ENCODE data around the gene ADCY2. TPM values are rescaled to one million over a fixed set of nuclear protein-coding genes. Genes with fewer than 3 reads are reported as not detected.

ADCY2 gene
- total RNA-seq, 2 experiments from 2014 or later: not detected

GRCh38 chr5:7425830-7426229, 29.9 kb downstream of the ADCY2 start:
- intact Hi-C loops (cut with micrococcal nuclease): no loop called here
- Mint-ChIP-seq H3K27me3 (ENCODE audit: low read depth) (peaks cover 17% of the 10 kb centered on the region), H3K9me3 (no peaks in the 10 kb centered on the region), H3K27ac (no peak overlapping the region), H3K36me3 (ENCODE audit: low read depth) (no peaks in the 10 kb centered on the region), H3K4me1 (ENCODE audit: low read depth) (no peaks in the 10 kb centered on the region), H3K4me3 (no peak overlapping the region)
- CTCF ChIA-PET: no interaction called here
- DNase-seq: no peak

GRCh38 chr5:7426284-7426683, 30.3 kb downstream of the ADCY2 start:
- Mint-ChIP-seq H3K36me3 (ENCODE audit: low read depth) (no peaks in the 10 kb centered on the region), H3K4me3 (no peak overlapping the region), H3K27ac (no peak overlapping the region), H3K27me3 (ENCODE audit: low read depth) (peaks cover 16% of the 10 kb centered on the region), H3K4me1 (ENCODE audit: low read depth) (no peaks in the 10 kb centered on the region), H3K9me3 (no peaks in the 10 kb centered on the region)
- no peak for DNase-seq
- CTCF ChIA-PET: no interaction called here
- intact Hi-C loops (cut with micrococcal nuclease): no loop called here

GRCh38 chr5:7434914-7435313, 39.0 kb downstream of the ADCY2 start:
- no peak for DNase-seq
- CTCF ChIA-PET: no interaction called here
- H3K27me3 Mint-ChIP-seq (ENCODE audit: low read depth): peaks cover 4% of the 10 kb centered on the region
- no peaks in the 10 kb centered on the region for H3K4me1 Mint-ChIP-seq (ENCODE audit: low read depth)
- no peak overlapping the region for H3K27ac Mint-ChIP-seq
- intact Hi-C loops (cut with micrococcal nuclease): no loop called here
- no peaks in the 10 kb centered on the region for H3K9me3 Mint-ChIP-seq
- H3K4me3 Mint-ChIP-seq: no peak overlapping the region
- no peaks in the 10 kb centered on the region for H3K36me3 Mint-ChIP-seq (ENCODE audit: low read depth)

- Mint-ChIP-seq H3K36me3 (ENCODE audit: low read depth) (no peaks in the 10 kb centered on the region), H3K27ac (no peak overlapping the region), H3K4me1 (ENCODE audit: low read depth) (no peaks in the 10 kb centered on the region), H3K27me3 (ENCODE audit: low read depth) (peaks cover 4% of the 10 kb centered on the region), H3K9me3 (no peaks in the 10 kb centered on the region), H3K4me3 (no peak overlapping the region)
- no peak for DNase-seq
- CTCF ChIA-PET: no interaction called here
- intact Hi-C loops (cut with micrococcal nuclease): no loop called here
Measured at GRCh38 chr5:7435503-7435902, 39.6 kb downstream of the ADCY2 start.

GRCh38 chr5:7436521-7436920, 40.6 kb downstream of the ADCY2 start:
- CTCF ChIA-PET: no interaction called here
- Mint-ChIP-seq H3K4me1 (ENCODE audit: low read depth) (no peaks in the 10 kb centered on the region), H3K36me3 (ENCODE audit: low read depth) (no peaks in the 10 kb centered on the region), H3K27ac (no peak overlapping the region), H3K27me3 (ENCODE audit: low read depth) (peaks cover 4% of the 10 kb centered on the region), H3K9me3 (no peaks in the 10 kb centered on the region), H3K4me3 (no peak overlapping the region)
- no peak for DNase-seq
- intact Hi-C loops (cut with micrococcal nuclease): no loop called here

- H3K4me3 Mint-ChIP-seq: no peak overlapping the region
- no peaks in the 10 kb centered on the region for H3K4me1 Mint-ChIP-seq (ENCODE audit: low read depth)
- no peaks in the 10 kb centered on the region for H3K36me3 Mint-ChIP-seq (ENCODE audit: low read depth)
- H3K27me3 Mint-ChIP-seq (ENCODE audit: low read depth): peaks cover 4% of the 10 kb centered on the region
- DNase-seq: no peak
- CTCF ChIA-PET: no interaction called here
- no peak overlapping the region for H3K27ac Mint-ChIP-seq
- intact Hi-C loops (cut with micrococcal nuclease): no loop called here
- no peaks in the 10 kb centered on the region for H3K9me3 Mint-ChIP-seq
Measured at GRCh38 chr5:7437836-7438235, 41.9 kb downstream of the ADCY2 start.

GRCh38 chr5:7445068-7445467, 49.1 kb downstream of the ADCY2 start:
- Mint-ChIP-seq H3K27ac (no peak overlapping the region), H3K9me3 (no peaks in the 10 kb centered on the region), H3K27me3 (ENCODE audit: low read depth) (peaks cover 4% of the 10 kb centered on the region), H3K4me1 (ENCODE audit: low read depth) (no peaks in the 10 kb centered on the region), H3K4me3 (no peak overlapping the region), H3K36me3 (ENCODE audit: low read depth) (no peaks in the 10 kb centered on the region)
- intact Hi-C loops (cut with micrococcal nuclease): no loop called here
- CTCF ChIA-PET: no interaction called here
- no peak for DNase-seq

- Mint-ChIP-seq H3K9me3 (no peaks in the 10 kb centered on the region), H3K36me3 (ENCODE audit: low read depth) (no peaks in the 10 kb centered on the region), H3K4me1 (ENCODE audit: low read depth) (no peaks in the 10 kb centered on the region), H3K27me3 (ENCODE audit: low read depth) (peaks cover 4% of the 10 kb centered on the region), H3K27ac (no peak overlapping the region), H3K4me3 (no peak overlapping the region)
- CTCF ChIA-PET: no interaction called here
- no peak for DNase-seq
- intact Hi-C loops (cut with micrococcal nuclease): no loop called here
Measured at GRCh38 chr5:7445831-7446230, 49.9 kb downstream of the ADCY2 start.

- CTCF ChIA-PET: no interaction called here
- H3K27ac Mint-ChIP-seq: no peak overlapping the region
- intact Hi-C loops (cut with micrococcal nuclease): no loop called here
- H3K27me3 Mint-ChIP-seq (ENCODE audit: low read depth): peaks cover 4% of the 10 kb centered on the region
- no peaks in the 10 kb centered on the region for H3K4me1 Mint-ChIP-seq (ENCODE audit: low read depth)
- no peaks in the 10 kb centered on the region for H3K9me3 Mint-ChIP-seq
- no peak for DNase-seq
- H3K4me3 Mint-ChIP-seq: no peak overlapping the region
- H3K36me3 Mint-ChIP-seq (ENCODE audit: low read depth): no peaks in the 10 kb centered on the region
Measured at GRCh38 chr5:7446913-7447312, 51.0 kb downstream of the ADCY2 start.

GRCh38 chr5:7453947-7454346, 58.0 kb downstream of the ADCY2 start:
- no peaks in the 10 kb centered on the region for H3K4me1 Mint-ChIP-seq (ENCODE audit: low read depth)
- no peaks in the 10 kb centered on the region for H3K9me3 Mint-ChIP-seq
- no peaks in the 10 kb centered on the region for H3K27me3 Mint-ChIP-seq (ENCODE audit: low read depth)
- no peak overlapping the region for H3K4me3 Mint-ChIP-seq
- intact Hi-C loops (cut with micrococcal nuclease): no loop called here
- CTCF ChIA-PET: no interaction called here
- no peaks in the 10 kb centered on the region for H3K36me3 Mint-ChIP-seq (ENCODE audit: low read depth)
- no peak for DNase-seq
- H3K27ac Mint-ChIP-seq: no peak overlapping the region

- Mint-ChIP-seq H3K4me3 (no peak overlapping the region), H3K27me3 (ENCODE audit: low read depth) (no peaks in the 10 kb centered on the region), H3K27ac (no peak overlapping the region), H3K36me3 (ENCODE audit: low read depth) (no peaks in the 10 kb centered on the region), H3K4me1 (ENCODE audit: low read depth) (no peaks in the 10 kb centered on the region), H3K9me3 (no peaks in the 10 kb centered on the region)
- intact Hi-C loops (cut with micrococcal nuclease): no loop called here
- CTCF ChIA-PET: no interaction called here
- no peak for DNase-seq
Measured at GRCh38 chr5:7456206-7456605, 60.3 kb downstream of the ADCY2 start.

GRCh38 chr5:7461371-7461770, 65.4 kb downstream of the ADCY2 start:
- no peaks in the 10 kb centered on the region for H3K4me1 Mint-ChIP-seq (ENCODE audit: low read depth)
- no peak overlapping the region for H3K4me3 Mint-ChIP-seq
- CTCF ChIA-PET: interaction anchor here (1.2 kb wide), 1 partner anchor 285 kb away, joined by 4 read pairs; no protein-coding TSS in a partner anchor
- H3K27me3 Mint-ChIP-seq (ENCODE audit: low read depth): no peaks in the 10 kb centered on the region
- H3K9me3 Mint-ChIP-seq: peaks cover 4% of the 10 kb centered on the region
- intact Hi-C loops (cut with micrococcal nuclease): no loop called here
- no peak overlapping the region for H3K27ac Mint-ChIP-seq
- H3K36me3 Mint-ChIP-seq (ENCODE audit: low read depth): no peaks in the 10 kb centered on the region
- no peak for DNase-seq

- Mint-ChIP-seq H3K4me3 (no peak overlapping the region), H3K27me3 (ENCODE audit: low read depth) (no peaks in the 10 kb centered on the region), H3K4me1 (ENCODE audit: low read depth) (no peaks in the 10 kb centered on the region), H3K27ac (no peak overlapping the region), H3K36me3 (ENCODE audit: low read depth) (no peaks in the 10 kb centered on the region), H3K9me3 (peaks cover 4% of the 10 kb centered on the region)
- CTCF ChIA-PET: no interaction called here
- intact Hi-C loops (cut with micrococcal nuclease): no loop called here
- no peak for DNase-seq
Measured at GRCh38 chr5:7462758-7463157, 66.8 kb downstream of the ADCY2 start.

- peaks cover 4% of the 10 kb centered on the region for H3K9me3 Mint-ChIP-seq
- H3K27me3 Mint-ChIP-seq (ENCODE audit: low read depth): no peaks in the 10 kb centered on the region
Measured at GRCh38 chr5:7464182-7464581, 68.2 kb downstream of the ADCY2 start.

More at GRCh38 chr5:7464182-7464581, 68.2 kb downstream of the ADCY2 start:
- no peaks in the 10 kb centered on the region for H3K4me1 Mint-ChIP-seq (ENCODE audit: low read depth)
- H3K36me3 Mint-ChIP-seq (ENCODE audit: low read depth): no peaks in the 10 kb centered on the region
- CTCF ChIA-PET: interaction anchor here (1.2 kb wide), 1 partner anchor 54 kb away, joined by 4 read pairs; no protein-coding TSS in a partner anchor
- no peak for DNase-seq
- no peak overlapping the region for H3K27ac Mint-ChIP-seq
- no peak overlapping the region for H3K4me3 Mint-ChIP-seq
- intact Hi-C loops (cut with micrococcal nuclease): no loop called here
